Ovary (tissue), 3 donors: Measurements from ENCODE around the gene JUND.
"Not testable (repeated sequence)": the region's sequence is repeated elsewhere in the genome, so short reads cannot be mapped to it uniquely, and the experiment has no call there.

Source experiments
- POLR2A ChIP-seq: fragments of 450-650 bp; IDR thresholded peaks from one replicate; pipeline ENCODE4 v1.6.1; 2017; ENCODE audit warnings: antibody characterized with exemption, mild to moderate bottlenecking, moderate library complexity
- TF ChIP-seq, protein P1 (sequence below), 3 donors: fragments of 450-650 bp in 2 of 3; fragments of 200-600 bp in 1 of 3; IDR thresholded peaks; one replicate each; pipeline versions ENCODE4 v1.5.1 to v1.8.0; 2016 to 2022; ENCODE audit warnings: antibody characterized with exemption in 3 of 3, mild to moderate bottlenecking in 1 of 3
- donor health status: DM: no; HTN: no; CAD: no.

DNA sequence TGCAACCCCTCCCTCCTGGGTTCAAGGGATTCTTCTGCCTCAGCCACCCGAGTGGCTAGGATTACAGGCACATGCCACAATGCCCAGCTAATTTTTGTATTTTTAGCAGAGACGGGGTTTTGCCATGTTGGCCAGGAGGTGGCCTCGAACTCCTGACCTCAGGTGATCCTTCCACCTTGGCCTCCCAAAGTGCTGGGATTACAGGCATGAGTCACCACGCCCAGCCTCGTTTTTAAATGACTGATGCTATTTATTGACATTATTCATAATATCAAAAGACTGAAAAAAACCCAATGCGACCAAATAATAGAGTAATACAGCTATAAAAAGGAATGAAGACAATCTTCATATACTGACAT is 42.9 kb upstream of the JUND start:
- TF ChIP-seq, protein P1, sequence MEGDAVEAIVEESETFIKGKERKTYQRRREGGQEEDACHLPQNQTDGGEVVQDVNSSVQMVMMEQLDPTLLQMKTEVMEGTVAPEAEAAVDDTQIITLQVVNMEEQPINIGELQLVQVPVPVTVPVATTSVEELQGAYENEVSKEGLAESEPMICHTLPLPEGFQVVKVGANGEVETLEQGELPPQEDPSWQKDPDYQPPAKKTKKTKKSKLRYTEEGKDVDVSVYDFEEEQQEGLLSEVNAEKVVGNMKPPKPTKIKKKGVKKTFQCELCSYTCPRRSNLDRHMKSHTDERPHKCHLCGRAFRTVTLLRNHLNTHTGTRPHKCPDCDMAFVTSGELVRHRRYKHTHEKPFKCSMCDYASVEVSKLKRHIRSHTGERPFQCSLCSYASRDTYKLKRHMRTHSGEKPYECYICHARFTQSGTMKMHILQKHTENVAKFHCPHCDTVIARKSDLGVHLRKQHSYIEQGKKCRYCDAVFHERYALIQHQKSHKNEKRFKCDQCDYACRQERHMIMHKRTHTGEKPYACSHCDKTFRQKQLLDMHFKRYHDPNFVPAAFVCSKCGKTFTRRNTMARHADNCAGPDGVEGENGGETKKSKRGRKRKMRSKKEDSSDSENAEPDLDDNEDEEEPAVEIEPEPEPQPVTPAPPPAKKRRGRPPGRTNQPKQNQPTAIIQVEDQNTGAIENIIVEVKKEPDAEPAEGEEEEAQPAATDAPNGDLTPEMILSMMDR (IDR thresholded peaks at IDR 0.05), result not testable (repeated sequence)
- TF ChIP-seq POLR2A, result not testable (repeated sequence)
